GM19328 (cell line): ENCODE results near the gene KRT3.

Experiments used
- ATAC-seq: cut with Tn5 transposase; IDR thresholded peaks from one replicate; pipeline ENCODE4 v1.9.1; 2021; ENCODE audit warnings: mild to moderate bottlenecking, moderate library complexity; ENCODE audit not compliant: unreplicated experiment

Gene KRT3

GRCh38 chr12:52783563-52784316 lies 12.2 kb downstream of the KRT3 start:
- no peak for ATAC-seq

- ATAC-seq: no peak
Measured at GRCh38 chr12:52782502-52782901, 13.4 kb downstream of the KRT3 start.

GRCh38 chr12:52781399-52782082 lies 14.4 kb downstream of the KRT3 start:
- no peak for ATAC-seq

GRCh38 chr12:52779914-52780313 lies 16.0 kb downstream of the KRT3 start:
- ATAC-seq: no peak

GRCh38 chr12:52778833-52779232 lies 17.1 kb downstream of the KRT3 start:
- no peak for ATAC-seq

- no peak for ATAC-seq
Measured at GRCh38 chr12:52777566-52777965, 18.4 kb downstream of the KRT3 start.

GRCh38 chr12:52776913-52777395 lies 19.0 kb downstream of the KRT3 start, which contains the start of gene KRT76:
KRT76 (minus strand) TSS chr12:52777345; CDS start chr12:52777291, 54 bp downstream.
- ATAC-seq: no peak

GRCh38 chr12:52776435-52776834 lies 19.5 kb downstream of the KRT3 start:
- no peak for ATAC-seq

GRCh38 chr12:52774629-52775250 lies 21.2 kb downstream of the KRT3 start:
- no peak for ATAC-seq

GRCh38 chr12:52772772-52773171 lies 23.1 kb downstream of the KRT3 start:
- ATAC-seq: no peak

- no peak for ATAC-seq
Measured at GRCh38 chr12:52772188-52772587, 23.7 kb downstream of the KRT3 start.

GRCh38 chr12:52771505-52771904 lies 24.4 kb downstream of the KRT3 start:
- no peak for ATAC-seq

GRCh38 chr12:52771088-52771487 lies 24.8 kb downstream of the KRT3 start:
- no peak for ATAC-seq

GRCh38 chr12:52769946-52770345 lies 26.0 kb downstream of the KRT3 start:
- ATAC-seq: no peak

GRCh38 chr12:52769354-52769753 lies 26.6 kb downstream of the KRT3 start:
- ATAC-seq: no peak

- no peak for ATAC-seq
Measured at GRCh38 chr12:52768479-52769200, 27.3 kb downstream of the KRT3 start.

- no peak for ATAC-seq
Measured at GRCh38 chr12:52767427-52767826, 28.5 kb downstream of the KRT3 start.

- ATAC-seq: no peak
Measured at GRCh38 chr12:52767020-52767379, 28.9 kb downstream of the KRT3 start.

GRCh38 chr12:52766351-52767019 lies 29.4 kb downstream of the KRT3 start:
- no peak for ATAC-seq

- ATAC-seq: no peak
Measured at GRCh38 chr12:52765702-52766101, 30.2 kb downstream of the KRT3 start.

- ATAC-seq: no peak
Measured at GRCh38 chr12:52763991-52764390, 31.9 kb downstream of the KRT3 start.
